Upper lobe of left lung (tissue), 6 donors: ENCODE data around the gene PRKCQ. TPM values are rescaled to one million over a fixed set of nuclear protein-coding genes. Genes with fewer than 3 reads are reported as not detected.

Experiments used
- ATAC-seq, 2 donors: fragments of 200-7000 bp; cut with Tn5 transposase; one replicate each; pipeline ENCODE4 v1.9.1; 2022; ENCODE audit warnings: mild to moderate bottlenecking in 2 of 2, moderate library complexity in 2 of 2; ENCODE audit not compliant: low FRiP score in 2 of 2
- DNase-seq, 2 donors: peaks; one replicate each; pipeline ENCODE4 v3.0.0-alpha.2; 2019 to 2020
- H3K27ac ChIP-seq, 4 donors: fragments of 200-600 bp; sonication (generic); one replicate each; pipeline ENCODE4 v1.5.1; 2016 to 2019
- H3K27me3 ChIP-seq, 4 donors: fragments of 200-600 bp; sonication (generic); one replicate each; pipeline ENCODE4 v1.5.1; 2017 to 2019
- H3K36me3 ChIP-seq, 4 donors: fragments of 200-600 bp; sonication (generic); one replicate each; pipeline ENCODE4 v1.5.1; 2016 to 2019
- H3K4me1 ChIP-seq, 4 donors: fragments of 200-600 bp; sonication (generic); one replicate each; pipeline ENCODE4 v1.5.1; 2018 to 2019
- H3K4me3 ChIP-seq, 4 donors: fragments of 200-600 bp; sonication (generic); one replicate each; pipeline ENCODE4 v1.5.1; 2017 to 2019; ENCODE audit warnings: mild to moderate bottlenecking in 2 of 4, moderate library complexity in 1 of 4
- H3K9me3 ChIP-seq, 4 donors: fragments of 200-600 bp; sonication (generic); one replicate each; pipeline ENCODE4 v1.5.1; 2018 to 2019
- EP300 ChIP-seq, 4 donors: sonication (generic); formaldehyde crosslinking; IDR thresholded peaks; one replicate each; pipeline ENCODE4 v1.5.1; 2017; ENCODE audit warnings: antibody characterized with exemption in 4 of 4, control low read depth in 2 of 4
- POLR2A ChIP-seq, 4 donors: fragments of 450-650 bp; IDR thresholded peaks; one replicate each; pipeline ENCODE4 v1.5.1; 2016 to 2017; ENCODE audit warnings: antibody characterized with exemption in 4 of 4, mild to moderate bottlenecking in 2 of 4
- POLR2AphosphoS5 ChIP-seq, 2 donors: sonication (generic); formaldehyde crosslinking; IDR thresholded peaks; one replicate each; pipeline ENCODE4 v1.5.1; 2017; ENCODE audit warnings: antibody characterized with exemption in 2 of 2
- WGBS, 2 donors: methylation state at CpG; one replicate each; pipeline ENCODE4 v1.1.5; 2017 to 2018; 5-methylcytosine and 5-hydroxymethylcytosine counted together
- total RNA-seq, 6 donors: library from RNA; depleted of rRNA in 4 of 6; stranded (reverse); fragments of >200 nt in 4 of 6; gene quantifications; one replicate each; pipeline versions ENCODE4 v1.1.0 to v1.2.1, GENCODE V29; 2016 to 2021
- TF ChIP-seq, protein P1 (sequence below), 6 experiments: fragments of 450-650 bp in 4 of 6; fragments of 200-600 bp in 2 of 6; sonication (generic) in 2 of 6; IDR thresholded peaks; one replicate each; pipeline ENCODE4 v1.5.1; 2016 to 2019; ENCODE audit warnings: antibody characterized with exemption in 6 of 6
- donor health status: DM: no; HTN: no; CAD: no; lungs with moderate emphysema.
- donor health status: DM: no; HTN: yes; CAD: no; lungs with severe emphysema.

The PRKCQ gene
- total RNA-seq, 6 donors from 2014 or later = 6.5 to 16.8 (median 11.2) TPM

DNA sequence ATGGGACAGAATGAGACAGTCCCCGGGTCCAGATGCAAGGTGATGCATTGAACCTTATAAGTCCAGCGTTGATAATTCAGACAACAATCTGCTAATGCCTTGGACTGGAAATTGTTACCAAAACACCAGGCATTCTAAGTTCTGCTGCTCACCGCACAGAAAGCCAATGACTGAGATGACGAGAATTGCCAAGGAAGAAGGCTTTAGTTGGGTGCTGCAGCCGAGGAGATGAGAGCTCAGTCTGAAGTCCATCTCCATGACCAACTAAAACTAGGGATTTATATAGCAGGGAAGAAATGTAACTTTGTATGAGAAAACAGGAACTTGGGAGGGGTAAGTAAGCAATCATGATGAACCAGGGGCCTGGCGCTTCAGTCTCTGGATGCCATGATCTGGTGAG is 68.7 kb downstream of the PRKCQ start:
- 95% methylated on average over 6 of the region's 6 CpGs for whole genome bisulfite sequencing, 2 donors
- no peak for ATAC-seq
- TF ChIP-seq EP300 (IDR thresholded peaks at IDR 0.05) = no peak
- TF ChIP-seq, protein P1, sequence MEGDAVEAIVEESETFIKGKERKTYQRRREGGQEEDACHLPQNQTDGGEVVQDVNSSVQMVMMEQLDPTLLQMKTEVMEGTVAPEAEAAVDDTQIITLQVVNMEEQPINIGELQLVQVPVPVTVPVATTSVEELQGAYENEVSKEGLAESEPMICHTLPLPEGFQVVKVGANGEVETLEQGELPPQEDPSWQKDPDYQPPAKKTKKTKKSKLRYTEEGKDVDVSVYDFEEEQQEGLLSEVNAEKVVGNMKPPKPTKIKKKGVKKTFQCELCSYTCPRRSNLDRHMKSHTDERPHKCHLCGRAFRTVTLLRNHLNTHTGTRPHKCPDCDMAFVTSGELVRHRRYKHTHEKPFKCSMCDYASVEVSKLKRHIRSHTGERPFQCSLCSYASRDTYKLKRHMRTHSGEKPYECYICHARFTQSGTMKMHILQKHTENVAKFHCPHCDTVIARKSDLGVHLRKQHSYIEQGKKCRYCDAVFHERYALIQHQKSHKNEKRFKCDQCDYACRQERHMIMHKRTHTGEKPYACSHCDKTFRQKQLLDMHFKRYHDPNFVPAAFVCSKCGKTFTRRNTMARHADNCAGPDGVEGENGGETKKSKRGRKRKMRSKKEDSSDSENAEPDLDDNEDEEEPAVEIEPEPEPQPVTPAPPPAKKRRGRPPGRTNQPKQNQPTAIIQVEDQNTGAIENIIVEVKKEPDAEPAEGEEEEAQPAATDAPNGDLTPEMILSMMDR (IDR thresholded peaks at IDR 0.05) = no peak
- TF ChIP-seq POLR2A (IDR thresholded peaks at IDR 0.05) = no peak
- TF ChIP-seq POLR2AphosphoS5 (IDR thresholded peaks at IDR 0.05) = no peak

DNA sequence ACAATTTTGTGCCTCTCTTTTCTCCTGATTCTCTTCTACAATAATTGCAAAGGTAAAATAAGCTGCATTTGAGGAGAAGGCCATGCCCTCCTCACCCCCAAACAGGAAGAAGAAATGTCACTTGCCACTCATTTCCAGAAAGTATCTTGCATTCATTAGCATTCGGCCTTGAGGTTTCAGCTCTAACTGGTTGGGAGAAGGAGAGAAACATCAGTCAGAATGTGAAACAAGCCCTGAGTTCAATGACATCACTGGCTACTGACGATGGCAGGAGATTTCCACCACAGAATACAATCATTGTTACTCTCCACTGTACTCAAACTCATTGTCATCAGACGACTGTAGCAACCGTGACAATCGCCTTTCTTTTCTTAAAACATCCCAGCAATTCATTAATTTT is 72.8 kb downstream of the PRKCQ start:
- DNase-seq (no peak), ATAC-seq (no peak)
- WGBS, 2 donors = 76 to 83% methylated on average over 5 of the region's 5 CpGs
- no peaks in the 10 kb centered on the region for H3K36me3 ChIP-seq
- no peaks in the 10 kb centered on the region for H3K4me1 ChIP-seq
- no peaks in the 10 kb centered on the region for H3K9me3 ChIP-seq
- H3K27me3 ChIP-seq = no peaks in the 10 kb centered on the region
- no peak overlapping the region for H3K27ac ChIP-seq
- TF ChIP-seq POLR2A (IDR thresholded peaks at IDR 0.05) (no peak), EP300 (IDR thresholded peaks at IDR 0.05) (no peak), POLR2AphosphoS5 (IDR thresholded peaks at IDR 0.05) (no peak)
- TF ChIP-seq, protein P1 (IDR thresholded peaks at IDR 0.05) = no peak
- no peak overlapping the region for H3K4me3 ChIP-seq

More for the DNA sequence above, 68.7 kb downstream of the PRKCQ start:
- Histone ChIP-seq H3K36me3 (no peaks in the 10 kb centered on the region), H3K4me3 (no peak overlapping the region), H3K9me3 (no peaks in the 10 kb centered on the region), H3K4me1 (no peaks in the 10 kb centered on the region), H3K27ac (no peak overlapping the region), H3K27me3 (no peaks in the 10 kb centered on the region)
- DNase-seq = no peak

DNA sequence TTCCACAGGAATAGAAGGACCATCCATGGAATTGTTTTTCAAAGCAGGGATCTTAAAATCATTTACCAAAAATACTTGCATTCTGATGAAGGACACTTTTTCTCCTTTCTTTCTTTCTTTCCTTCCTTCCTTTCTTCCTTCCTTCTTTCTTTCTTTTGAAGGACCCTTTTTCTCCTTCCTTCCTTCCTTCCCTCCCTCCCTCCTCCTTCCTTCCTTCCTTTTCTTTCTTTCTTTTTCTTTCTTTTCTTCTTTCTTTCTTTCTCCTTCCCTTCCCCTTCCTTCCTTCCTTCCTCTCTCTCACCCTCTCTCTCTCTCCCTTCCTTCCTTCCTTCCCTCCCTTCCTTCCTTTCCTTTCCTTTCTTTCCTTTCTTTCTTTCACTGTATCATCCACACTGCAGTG is 74.8 kb downstream of the PRKCQ start:
- no peaks in the 10 kb centered on the region for H3K36me3 ChIP-seq
- no peak overlapping the region for H3K27ac ChIP-seq

DNA sequence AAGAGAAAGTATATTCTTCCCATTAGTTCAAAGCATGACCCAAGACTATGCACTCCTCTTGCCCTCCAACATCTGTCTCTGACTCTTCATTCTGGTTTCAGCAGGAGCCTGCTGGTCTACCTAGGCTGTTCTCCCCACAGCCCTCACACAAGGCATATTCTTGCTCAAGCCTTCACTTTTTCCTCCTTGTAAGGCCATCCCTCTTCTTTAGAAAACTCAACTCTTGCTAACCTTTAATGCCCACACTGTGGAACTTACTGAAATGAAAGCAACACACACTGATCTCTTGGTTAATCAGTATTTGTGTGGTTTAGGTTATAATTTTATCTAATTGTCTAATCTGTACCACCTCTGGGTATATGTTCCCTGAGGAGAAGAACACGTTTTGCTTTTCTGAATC is 75.8 kb downstream of the PRKCQ start:
- ATAC-seq = no peak
- H3K36me3 ChIP-seq = no peaks in the 10 kb centered on the region
- no peak for DNase-seq
- no peaks in the 10 kb centered on the region for H3K27me3 ChIP-seq
- no peaks in the 10 kb centered on the region for H3K4me1 ChIP-seq
- H3K27ac ChIP-seq = no peak overlapping the region
- H3K9me3 ChIP-seq = no peaks in the 10 kb centered on the region
- TF ChIP-seq, protein P1 (IDR thresholded peaks at IDR 0.05) = no peak
- no peak for TF ChIP-seq POLR2AphosphoS5 (IDR thresholded peaks at IDR 0.05)
- TF ChIP-seq EP300 (IDR thresholded peaks at IDR 0.05) = no peak
- TF ChIP-seq POLR2A (IDR thresholded peaks at IDR 0.05) = no peak
- H3K4me3 ChIP-seq = no peak overlapping the region
- WGBS, 2 donors = 70 to 75% methylated on average over 1 of the region's 1 CpG

More for the DNA sequence above, 74.8 kb downstream of the PRKCQ start:
- no peak overlapping the region for H3K4me3 ChIP-seq
- ATAC-seq (no peak), DNase-seq (no peak)
- H3K27me3 ChIP-seq = no peaks in the 10 kb centered on the region
- TF ChIP-seq, protein P1 (IDR thresholded peaks at IDR 0.05) = no peak
- TF ChIP-seq EP300 (IDR thresholded peaks at IDR 0.05) (no peak), POLR2A (IDR thresholded peaks at IDR 0.05) (no peak)
- no peaks in the 10 kb centered on the region for H3K9me3 ChIP-seq
- no peaks in the 10 kb centered on the region for H3K4me1 ChIP-seq

DNA sequence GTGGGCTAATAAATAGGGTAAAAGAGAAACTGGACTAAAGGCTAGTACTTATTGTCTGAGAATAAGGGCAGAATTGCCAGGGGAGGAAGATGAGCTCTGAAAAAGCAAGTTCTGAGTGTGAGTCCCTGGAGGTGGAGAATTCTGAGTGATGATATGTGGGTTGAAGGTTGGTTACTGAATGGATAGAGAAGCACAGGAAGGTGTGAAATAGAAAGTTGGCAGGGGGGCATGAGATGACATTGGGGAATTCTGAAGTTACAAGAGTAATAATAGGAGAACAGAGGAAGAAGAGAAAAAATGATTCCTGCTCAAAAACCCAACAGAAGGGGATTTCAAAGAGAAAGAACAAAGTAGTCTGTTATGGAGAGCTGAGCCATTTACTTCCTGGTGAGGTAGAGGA is 76.9 kb downstream of the PRKCQ start:
- TF ChIP-seq EP300 (IDR thresholded peaks at IDR 0.05) (no peak), POLR2AphosphoS5 (IDR thresholded peaks at IDR 0.05) (no peak), POLR2A (IDR thresholded peaks at IDR 0.05) (no peak)
- TF ChIP-seq, protein P1 (IDR thresholded peaks at IDR 0.05) = no peak
- H3K9me3 ChIP-seq = no peaks in the 10 kb centered on the region
- H3K27ac ChIP-seq = no peak overlapping the region
- ATAC-seq (no peak), DNase-seq (no peak)
- no peak overlapping the region for H3K4me3 ChIP-seq
- no peaks in the 10 kb centered on the region for H3K36me3 ChIP-seq
- peaks cover 0 to 3% (median 0%) of the 10 kb centered on the region in 4 donors for H3K4me1 ChIP-seq
- H3K27me3 ChIP-seq = no peaks in the 10 kb centered on the region
